A673 (cell line): ENCODE measurements around the gene BCL2. TPM values are rescaled to one million over a fixed set of nuclear protein-coding genes. Genes with fewer than 3 reads are reported as not detected.

Experiments used
- BruUV-seq: library from RNA; stranded (reverse); fragments of 400-500 nt; replicated peaks from 2 replicates; lab custom pipeline; 2021; lab: Mats Ljungman, UMichigan
- CTCF ChIA-PET: fragments of 300-600 bp; sonication (Branson Sonifier 250); formaldehyde crosslinking; loops from one replicate; lab custom pipeline; 2022; ENCODE audit warnings: antibody characterized with exemption; lab: Charles Lee
- POLR2A ChIA-PET: fragments of 300-600 bp; sonication (Branson Sonifier 250); formaldehyde crosslinking; loops from one replicate; lab custom pipeline; 2022; ENCODE audit warnings: antibody characterized with exemption; ENCODE audit not compliant: low non-redundant PET; lab: Charles Lee
- DNase-seq: peaks from one replicate; pipeline ENCODE4 v3.0.0-alpha.2; 2015; ENCODE audit warnings: low spot score
- H3K27ac ChIP-seq: fragments of 200-600 bp; sonication (generic); 2 replicates; pipeline ENCODE4 v1.5.1; 2016; ENCODE audit warnings: mixed run types, low read depth, mild to moderate bottlenecking, mixed read lengths, antibody characterized with exemption, low read length; ENCODE audit not compliant: poor library complexity, severe bottlenecking
- H3K27me3 ChIP-seq: fragments of 200-600 bp; sonication (generic); replicated peaks from 2 replicates; pipeline ENCODE4 v1.6.1; 2017; ENCODE audit warnings: mixed run types, low read depth, mild to moderate bottlenecking, mixed read lengths, antibody characterized with exemption, low read length; ENCODE audit not compliant: insufficient read depth, poor library complexity
- H3K36me3 ChIP-seq: fragments of 200-600 bp; sonication (generic); 2 replicates; pipeline ENCODE4 v1.6.1; 2016; ENCODE audit warnings: mixed run types, mild to moderate bottlenecking, mixed read lengths, antibody characterized with exemption, low read length; ENCODE audit not compliant: insufficient read depth, poor library complexity, severe bottlenecking
- H3K4me1 ChIP-seq: fragments of 200-600 bp; sonication (generic); 2 replicates; pipeline ENCODE4 v1.6.1; 2017; ENCODE audit warnings: mixed run types, mild to moderate bottlenecking, mixed read lengths, antibody characterized with exemption, low read length; ENCODE audit not compliant: insufficient read depth, poor library complexity, severe bottlenecking
- H3K4me3 ChIP-seq: fragments of 200-600 bp; sonication (generic); 2 replicates; pipeline ENCODE4 v1.5.1; 2016; ENCODE audit warnings: low read depth, mixed run types, mild to moderate bottlenecking, mixed read lengths, low read length; ENCODE audit not compliant: poor library complexity, severe bottlenecking
- H3K9me3 ChIP-seq: fragments of 200-600 bp; sonication (generic); 2 replicates; pipeline ENCODE4 v1.6.1; 2016; ENCODE audit warnings: mixed run types, low read depth, mild to moderate bottlenecking, mixed read lengths, antibody characterized with exemption, low read length; ENCODE audit not compliant: poor library complexity, severe bottlenecking
- CTCF ChIP-seq: fragments of 300-800, 200-600 bp; sonication (generic); conservative IDR thresholded peaks from 2 replicates; pipeline ENCODE4 v1.5.1; 2017; ENCODE audit warnings: low read depth, mild to moderate bottlenecking, antibody characterized with exemption, low read length, moderate library complexity, mixed read lengths
- EZH2 ChIP-seq: fragments of 200-600 bp; sonication (generic); IDR thresholded peaks from 2 replicates; pipeline ENCODE4 v1.6.1; 2017; ENCODE audit warnings: borderline replicate concordance, low read depth, mild to moderate bottlenecking, mixed read lengths, antibody characterized with exemption, low read length; ENCODE audit not compliant: poor library complexity, severe bottlenecking
- intact Hi-C: fragments of 100-400 bp; cut with micrococcal nuclease; formaldehyde crosslinking; loops from one replicate; pipeline ENCODE4 v1.10.0; 2022; ENCODE audit not compliant: unreplicated experiment
- total RNA-seq: library from RNA; stranded (reverse); gene quantifications from 2 replicates; pipeline ENCODE4 v1.2.3, GENCODE V29; 2021

The BCL2 gene
- total RNA-seq, 1 experiment from 2014 or later = 24.9 TPM

- ChIA-PET POLR2A (no interaction called here), CTCF (no interaction called here)
- intact Hi-C loops = no loop called here
- H3K27ac ChIP-seq = no peak overlapping the region
- no peaks in the 10 kb centered on the region for H3K36me3 ChIP-seq
- no peaks in the 10 kb centered on the region for H3K9me3 ChIP-seq
- peaks cover 11% of the 10 kb centered on the region for H3K4me1 ChIP-seq
- no TSS peak for BruUV-seq
- DNase-seq = no peak
- no peaks in the 10 kb centered on the region for H3K27me3 ChIP-seq
- TF ChIP-seq CTCF = no peak
- H3K4me3 ChIP-seq = no peak overlapping the region
Observed at GRCh38 chr18:63254716-63255399, 64.7 kb downstream of the BCL2 start.

GRCh38 chr18:63253428-63254372 lies 65.9 kb downstream of the BCL2 start:
- no peaks in the 10 kb centered on the region for H3K9me3 ChIP-seq
- BruUV-seq = no TSS peak
- TF ChIP-seq EZH2 = no peak
- TF ChIP-seq CTCF = no peak
- no peaks in the 10 kb centered on the region for H3K36me3 ChIP-seq
- intact Hi-C loops = no loop called here
- peaks cover 14% of the 10 kb centered on the region for H3K4me1 ChIP-seq
- POLR2A ChIA-PET = no interaction called here
- no peak for DNase-seq
- CTCF ChIA-PET = no interaction called here
- peak overlapping the region; percentile 9 for H3K27ac ChIP-seq
- no peaks in the 10 kb centered on the region for H3K27me3 ChIP-seq
- no peak overlapping the region for H3K4me3 ChIP-seq

GRCh38 chr18:63253014-63253413 lies 66.6 kb downstream of the BCL2 start:
- Histone ChIP-seq H3K4me3 (no peak overlapping the region), H3K36me3 (no peaks in the 10 kb centered on the region), H3K27me3 (no peaks in the 10 kb centered on the region), H3K9me3 (no peaks in the 10 kb centered on the region), H3K4me1 (peaks cover 14% of the 10 kb centered on the region), H3K27ac (no peak overlapping the region)
- ChIA-PET CTCF (no interaction called here), POLR2A (no interaction called here)
- no peak for DNase-seq
- no TSS peak for BruUV-seq
- intact Hi-C loops = no loop called here
- TF ChIP-seq EZH2 = no peak
- TF ChIP-seq CTCF = no peak
